K562 (cell line): ENCODE results near the gene TPI1. TPM values are rescaled to one million over a fixed set of nuclear protein-coding genes. Genes with fewer than 3 reads are reported as not detected.

Experiments used
- ATAC-seq: fragments of 200-7000 bp; cut with Tn5 transposase; 3 replicates; pipeline ENCODE4 v1.9.1; 2020; ENCODE audit warnings: moderate library complexity
- BruUV-seq: library from RNA; stranded (reverse); fragments of 400-500 nt; replicated peaks from 2 replicates; lab custom pipeline; 2021; lab: Mats Ljungman, UMichigan
- CTCF ChIA-PET: fragments of 300-600 bp; formaldehyde crosslinking; extraction: SDS; loops from one replicate; lab custom pipeline; 2021; ENCODE audit warnings: low intra/inter-chr PET ratio; lab: Yijun Ruan, JAX
- POLR2A ChIA-PET: fragments of 300-600, 350-650 bp; sonication (Branson Sonifier 250); formaldehyde crosslinking; extraction: SDS; loops from one replicate; lab custom pipeline; 2021; ENCODE audit warnings: antibody characterized with exemption, inconsistent platforms; lab: Yijun Ruan, JAX
- DNase-seq, 4 experiments: peaks; one replicate each; pipeline versions ENCODE4 v3.0.0 to v3.0.0-alpha.2; 2011 to 2018; ENCODE audit warnings: low spot score in 3 of 4, mixed read lengths in 3 of 4; ENCODE audit errors: extremely low read depth in 1 of 4
- FAIRE-seq: peaks from 2 replicates; lab custom pipeline; 2011; peaks lifted over from hg19 to GRCh38; lab: Jason Lieb, UNC
- H2AFZ ChIP-seq: 2 replicates; pipeline ENCODE4 v1.6.0; 2011; ENCODE audit warnings: low read depth, low read length, control low read depth, inconsistent platforms
- H3K27ac ChIP-seq: fragments of 200-600 bp; 3 replicates; pipeline ENCODE4 v1.8.0; 2011; ENCODE audit warnings: low read depth, mild to moderate bottlenecking, control low read depth, inconsistent platforms, low read length, moderate library complexity, mixed read lengths; ENCODE audit errors: extremely low read depth
- H3K27me3 ChIP-seq, 2 experiments: fragments of 300-600 bp in 1 of 2; 2 replicates in 1 of 2; 3 replicates in 1 of 2; pipeline versions ENCODE4 v1.6.0 to v1.8.0; 2011; ENCODE audit warnings: inconsistent platforms in 2 of 2, low read length in 2 of 2, mild to moderate bottlenecking in 1 of 2, mixed read lengths in 1 of 2, moderate library complexity in 1 of 2; ENCODE audit not compliant: control insufficient read depth in 2 of 2, insufficient read depth in 2 of 2
- H3K36me3 ChIP-seq: fragments of 300-600 bp; 3 replicates; pipeline ENCODE4 v1.8.0; 2011; ENCODE audit warnings: mild to moderate bottlenecking, low read length, inconsistent platforms; ENCODE audit not compliant: control insufficient read depth, insufficient read depth
- H3K4me1 ChIP-seq, 2 experiments: fragments of 200-600 bp in 1 of 2; replicated peaks in 1 of 2; 2 replicates in 1 of 2; 3 replicates in 1 of 2; pipeline versions ENCODE4 v1.5.1 to v1.8.0; 2011; ENCODE audit warnings: inconsistent platforms in 2 of 2, low read length in 2 of 2, mild to moderate bottlenecking in 1 of 2, mixed read lengths in 1 of 2, moderate library complexity in 1 of 2; ENCODE audit not compliant: control insufficient read depth in 2 of 2, insufficient read depth in 2 of 2
- H3K4me2 ChIP-seq: 2 replicates; pipeline ENCODE4 v1.6.1; 2011; ENCODE audit warnings: low read length, control low read depth, inconsistent platforms, mixed read lengths; ENCODE audit not compliant: insufficient read depth
- H3K4me3 ChIP-seq: fragments of 200-600 bp; sonication (generic), shearing (Covaris generic); 2 replicates; pipeline ENCODE4 v1.5.1; 2016; ENCODE audit warnings: control low read depth, inconsistent platforms
- H3K79me2 ChIP-seq: fragments of 200-600 bp; 3 replicates; pipeline ENCODE4 v1.8.0; 2011; ENCODE audit warnings: low read length, inconsistent platforms; ENCODE audit not compliant: control insufficient read depth, insufficient read depth
- H3K9ac ChIP-seq, 2 experiments: 2 replicates each; pipeline versions ENCODE4 v1.6.0 to v1.6.1; 2011; ENCODE audit warnings: low read depth in 2 of 2, low read length in 2 of 2, control low read depth in 1 of 2, inconsistent platforms in 1 of 2, mild to moderate bottlenecking in 1 of 2, mixed read lengths in 1 of 2; ENCODE audit not compliant: insufficient read depth in 1 of 2
- H3K9me1 ChIP-seq: one replicate; pipeline ENCODE4 v1.6.0; 2011; ENCODE audit warnings: inconsistent platforms, mild to moderate bottlenecking, low read length, moderate library complexity; ENCODE audit not compliant: control insufficient read depth, insufficient read depth
- H3K9me3 ChIP-seq: replicated peaks from 2 replicates; pipeline ENCODE4 v1.5.1; 2011; ENCODE audit warnings: low read depth, low read length, inconsistent platforms; ENCODE audit not compliant: control insufficient read depth, insufficient read depth
- H4K20me1 ChIP-seq: replicated peaks from 2 replicates; pipeline ENCODE4 v1.6.1; 2011; ENCODE audit warnings: low read length, inconsistent platforms, mixed read lengths; ENCODE audit not compliant: control insufficient read depth, insufficient read depth
- ATF4 ChIP-seq: fragments of 450-650 bp; formaldehyde crosslinking; IDR thresholded peaks from 2 replicates; pipeline ENCODE4 v1.4.0; 2022; ENCODE audit warnings: mild to moderate bottlenecking, moderate library complexity
- FOXK2 ChIP-seq, 2 experiments: fragments of 450-650 bp; IDR thresholded peaks in 1 of 2; conservative IDR thresholded peaks in 1 of 2; 2 replicates each; pipeline ENCODE4 v1.6.1; 2016; ENCODE audit warnings: low read depth in 2 of 2, mild to moderate bottlenecking in 1 of 2
- HNRNPL ChIP-seq: fragments of 200-400 bp; formaldehyde crosslinking; IDR thresholded peaks from 2 replicates; pipeline ENCODE4 v1.6.1; 2017; ENCODE audit warnings: low read depth, mild to moderate bottlenecking, low read length
- NFIX ChIP-seq: fragments of 250-450 bp; sonication (Bioruptor Pico); IDR thresholded peaks from 2 replicates; pipeline ENCODE4 v1.4.0; 2020; ENCODE audit warnings: low read depth, mild to moderate bottlenecking, moderate library complexity
- NFYB ChIP-seq: IDR thresholded peaks from 2 replicates; pipeline ENCODE4 v1.6.1; 2011; ENCODE audit warnings: mild to moderate bottlenecking, moderate library complexity; ENCODE audit not compliant: insufficient read length; ENCODE audit errors: extremely low read depth
- RERE ChIP-seq: sonication (generic); formaldehyde crosslinking; IDR thresholded peaks from 2 replicates; pipeline ENCODE4 v1.8.0; 2023; ENCODE audit warnings: missing genetic modification reagents, mild to moderate bottlenecking, borderline replicate concordance
- RUNX1 ChIP-seq: sonication (generic); IDR thresholded peaks from 2 replicates; pipeline ENCODE4 v1.6.1; 2016; ENCODE audit warnings: antibody characterized with exemption, low read depth
- TOE1 ChIP-seq, 2 experiments: fragments of 450-650 bp in 1 of 2; sonication (generic) in 1 of 2; formaldehyde crosslinking in 1 of 2; IDR thresholded peaks; 2 replicates each; pipeline versions ENCODE4 v1.7.1 to v1.8.0; 2016 to 2022; ENCODE audit warnings: borderline replicate concordance in 2 of 2, mild to moderate bottlenecking in 2 of 2, antibody characterized with exemption in 1 of 2, inconsistent platforms in 1 of 2, low read depth in 1 of 2, missing genetic modification reagents in 1 of 2, moderate library complexity in 1 of 2
- XRCC3 ChIP-seq: fragments of 450-650 bp; IDR thresholded peaks from 2 replicates; pipeline ENCODE4 v1.6.1; 2017; ENCODE audit warnings: mild to moderate bottlenecking, moderate library complexity
- ZFP30 ChIP-seq: fragments of 250-450 bp; sonication (Bioruptor Pico); IDR thresholded peaks from 2 replicates; pipeline ENCODE4 v1.8.0; 2022; ENCODE audit warnings: moderate library complexity, mild to moderate bottlenecking, inconsistent platforms, borderline replicate concordance
- ZFPM2 ChIP-seq: fragments of 250-450 bp; sonication (Bioruptor Pico); IDR thresholded peaks from 2 replicates; pipeline ENCODE4 v1.5.1; 2022; ENCODE audit warnings: mild to moderate bottlenecking
- ZNF354B ChIP-seq: fragments of 250-450 bp; sonication (Bioruptor Pico); IDR thresholded peaks from 2 replicates; pipeline ENCODE4 v1.4.0; 2020
- WGBS: fragments of 100-300 bp; shearing (Covaris generic); methylation state at CpG from one replicate; pipeline ENCODE4 v1.1.6; 2016; ENCODE audit warnings: low coverage, mixed read lengths; ENCODE audit not compliant: insufficient coverage; ENCODE audit errors: missing lambda C conversion rate; 5-methylcytosine and 5-hydroxymethylcytosine counted together
- in situ Hi-C: fragments of 300-500 bp; cut with MboI; formaldehyde crosslinking; loops from 4 replicates; pipeline ENCODE4 v1.15.0; 2018; ENCODE audit warnings: inconsistent platforms, mixed read lengths
- intact Hi-C: fragments of 100-400 bp; cut with micrococcal nuclease; formaldehyde crosslinking; loops from 2 replicates; pipeline ENCODE4 v1.14.2; 2022
- polyA plus RNA-seq, 8 experiments: library from polyadenylated mRNA; depleted of rRNA in 4 of 8; stranded (reverse) in 5 of 8; unstranded in 3 of 8; fragments of >200 nt; fragmentation: Nextera tagmentation in 2 of 8; fragmentation: Illumina TruSeq in 1 of 8; extraction: Ambion mirVana in 2 of 8; extraction: Trizol in 1 of 8; gene quantifications; 2 replicates each; pipeline versions ENCODE4 v1.2.1 to v1.2.3, GENCODE V29; 2011 to 2014; ENCODE audit warnings: inconsistent platforms in 1 of 8, missing spikeins in 1 of 8
- total RNA-seq, 7 experiments: library from RNA; depleted of rRNA in 6 of 7; stranded (reverse); fragments of >200 nt in 6 of 7; fragmentation: Illumina TruSeq in 2 of 7; extraction: Trizol in 2 of 7; gene quantifications; 2 replicates each; pipeline versions ENCODE4 v1.2.1 to v1.2.3, GENCODE V29; 2011 to 2021; ENCODE audit warnings: low replicate concordance in 1 of 7

The TPI1 gene
- total and polyA plus RNA-seq, 9 of the 15 experiments (the other 6 are each of a cell fraction or from before 2014, with no cell fraction given) = 662 to 4,971 (median 892) TPM

GRCh38 chr12:6842075-6842474 is 25.3 kb upstream of the TPI1 start:
- no peak overlapping the region for H2AFZ ChIP-seq
- no peaks in the 10 kb centered on the region for H3K9me1 ChIP-seq
- intact Hi-C loops = no loop called here
- no peak for DNase-seq
- TF ChIP-seq ZFPM2 (CRISPR knock-in tag) = no peak
- TF ChIP-seq ZNF354B (CRISPR knock-in tag) = no peak
- no peak for TF ChIP-seq ATF4 (CRISPR knock-in tag)
- TF ChIP-seq XRCC3 = no peak
- no peak for TF ChIP-seq FOXK2 (conservative IDR thresholded peaks at IDR 0.05 in 1 of 2, IDR thresholded peaks at IDR 0.05 in 1 of 2; ENCODE audit: low read depth in 2 of 2)
- TF ChIP-seq TOE1 (IDR thresholded peaks at IDR 0.05; ENCODE audit: borderline replicate concordance) = no peak
- TF ChIP-seq TOE1 (CRISPR knock-in tag; IDR thresholded peaks at IDR 0.05; ENCODE audit: borderline replicate concordance, low read depth) = no peak
- no peak for TF ChIP-seq RERE
- no peak for TF ChIP-seq HNRNPL
- no peak for TF ChIP-seq NFIX (CRISPR knock-in tag)
- TF ChIP-seq RUNX1 = no peak
- TF ChIP-seq ZFP30 (CRISPR knock-in tag) = no peak
- TF ChIP-seq NFYB = no peak
- peaks cover 71% of the 10 kb centered on the region; the same call in 2 of the 3 replicates for H3K36me3 ChIP-seq
- no peak for FAIRE-seq
- H3K9ac ChIP-seq = no peak overlapping the region
- ATAC-seq = no peak
- 80% methylated on average over 1 of the region's 4 CpGs for WGBS
- no peaks in the 10 kb centered on the region for H3K9me3 ChIP-seq
- BruUV-seq = no TSS peak
- in situ Hi-C loops = no loop called here
- no peak overlapping the region for H3K27ac ChIP-seq
- no peak overlapping the region for H3K4me3 ChIP-seq
- no peak overlapping the region for H3K4me2 ChIP-seq
- ChIA-PET CTCF (no interaction called here), POLR2A (interaction anchor here (1.1 to 4.8 kb wide), 5 partner anchors 8 to 153 kb away, joined by 4 to 39 read pairs (median 5); partner anchors contain the start of genes CDCA3, USP5 and ZNF384)
- H3K79me2 ChIP-seq = no peaks in the 10 kb centered on the region
- no peaks in the 10 kb centered on the region; the same call in 1 of the 2 replicates for H4K20me1 ChIP-seq
- peaks cover 10 to 51% of the 10 kb centered on the region in 2 experiments; a peak in 4 of 5 replicates for H3K4me1 ChIP-seq
- H3K27me3 ChIP-seq = no peaks in the 10 kb centered on the region
